Kidney (tissue), 14 donors: ENCODE data around the gene KIF25. TPM values are rescaled to one million over a fixed set of nuclear protein-coding genes. Genes with fewer than 3 reads are reported as not detected.

Experiments
- DNase-seq, 5 donors: peaks; one replicate each; pipeline ENCODE4 v3.0.0-alpha.2; 2013 to 2020
- FAIRE-seq: peaks from 2 replicates; lab custom pipeline; 2012; peaks lifted over from hg19 to GRCh38; lab: Jason Lieb, UNC
- H3K27ac ChIP-seq, 2 donors: one replicate each; pipeline ENCODE4 v1.7.0; 2013; ENCODE audit warnings: low read depth in 2 of 2, low read length in 2 of 2, inconsistent platforms in 1 of 2
- H3K27me3 ChIP-seq: one replicate; pipeline ENCODE4 v1.7.1; 2013; ENCODE audit warnings: low read length, inconsistent platforms; ENCODE audit not compliant: control insufficient read depth, insufficient read depth
- H3K36me3 ChIP-seq, 3 donors: one replicate each; pipeline versions ENCODE4 v1.7.0 to v1.7.1; 2013; ENCODE audit warnings: low read length in 3 of 3, control low read depth in 1 of 3, inconsistent platforms in 1 of 3; ENCODE audit not compliant: insufficient read depth in 3 of 3, control insufficient read depth in 2 of 3
- H3K4me1 ChIP-seq, 3 donors: one replicate each; pipeline versions ENCODE4 v1.7.0 to v1.7.1; 2013; ENCODE audit warnings: low read length in 3 of 3, inconsistent platforms in 1 of 3, low read depth in 1 of 3; ENCODE audit not compliant: control insufficient read depth in 2 of 3, insufficient read depth in 2 of 3
- H3K4me3 ChIP-seq, 3 donors: one replicate each; pipeline versions ENCODE4 v1.7.0 to v1.8.1; 2013; ENCODE audit warnings: low read length in 3 of 3, control low read depth in 1 of 3, inconsistent platforms in 1 of 3
- H3K9ac ChIP-seq, 3 donors: one replicate each; pipeline versions ENCODE4 v1.7.0 to v1.7.1; 2013; ENCODE audit warnings: low read length in 3 of 3, control low read depth in 1 of 3, inconsistent platforms in 1 of 3
- H3K9me3 ChIP-seq, 3 donors: one replicate each; pipeline versions ENCODE4 v1.7.0 to v1.7.1; 2013; ENCODE audit warnings: low read length in 3 of 3, control low read depth in 1 of 3, inconsistent platforms in 1 of 3; ENCODE audit not compliant: control insufficient read depth in 2 of 3, insufficient read depth in 1 of 3
- CTCF ChIP-seq: IDR thresholded peaks from 3 replicates; pipeline ENCODE4 v1.5.1; 2012; ENCODE audit warnings: mild to moderate bottlenecking, moderate library complexity, borderline replicate concordance; ENCODE audit not compliant: insufficient read depth; ENCODE audit errors: extremely low read depth
- intact Hi-C: fragments of 100-400 bp; cut with DNase I; formaldehyde crosslinking; loops from one replicate; pipeline ENCODE4 v1.11.1; 2022
- polyA plus RNA-seq: library from polyadenylated mRNA; stranded (reverse); fragments of 350-450 nt; fragmentation: Illumina TruSeq; extraction: RNeasy Lipid Tissue Mini Kit (QIAGEN cat#74804); gene quantifications from one replicate; pipeline ENCODE4 v1.2.3, GENCODE V29; 2014; ENCODE audit warnings: low read depth, low replicate concordance; ENCODE audit not compliant: insufficient read depth
- total RNA-seq: library from RNA; stranded (reverse); fragmentation: NEBNext Ultra II Directional; extraction: Animal tissue kit (Norgen Biotek cat#: 25700); gene quantifications from one replicate; pipeline ENCODE4 v1.2.1, GENCODE V29; 2021
- donor health status: control.
- donor health status: control.
- donor health status: control.
- donor health status: control.
- donor health status: control.
- donor health status: DM: yes; HTN: yes; CAD: no.
- donor health status: Normal renal cell carcinoma (clear cell type).

KIF25 gene
- total and polyA plus RNA-seq, 2 donors from 2014 or later = not detected

- intact Hi-C loops = no loop called here
- Histone ChIP-seq H3K9me3 (peaks cover 0 to 4% (median 0%) of the 10 kb centered on the region in 3 donors), H3K4me1 (peaks cover 0 to 14% (median 8%) of the 10 kb centered on the region in 3 donors), H3K4me3 (no peak overlapping the region), H3K36me3 (no peaks in the 10 kb centered on the region), H3K9ac (no peak overlapping the region), H3K27me3 (no peaks in the 10 kb centered on the region), H3K27ac (peak overlapping the region in 1 of 2 donors; percentile 41)
- TF ChIP-seq CTCF = no peak
- DNase-seq (peak in 2 of 5 donors; percentile 7 to 48), FAIRE-seq (no peak)
Measured at GRCh38 chr6:168034537-168034936, 37.1 kb downstream of the KIF25 start.

GRCh38 chr6:168035098-168035660 is 37.7 kb downstream of the KIF25 start:
- Histone ChIP-seq H3K4me1 (peaks cover 0 to 12% (median 8%) of the 10 kb centered on the region in 3 donors), H3K9me3 (peaks cover 0 to 10% (median 0%) of the 10 kb centered on the region in 3 donors), H3K9ac (peak overlapping the region in 2 of 3 donors; percentile 40 to 42), H3K27ac (peak overlapping the region; percentile 61 to 65), H3K36me3 (no peaks in the 10 kb centered on the region), H3K27me3 (no peaks in the 10 kb centered on the region), H3K4me3 (peak overlapping the region; percentile 40 to 64 (median 45))
- intact Hi-C loops = no loop called here
- no peak for FAIRE-seq
- peak; percentile 84 to 95 (median 89) for DNase-seq
- no peak for TF ChIP-seq CTCF

GRCh38 chr6:168035661-168036545 is 38.4 kb downstream of the KIF25 start:
- intact Hi-C loops = no loop called here
- Histone ChIP-seq H3K27ac (peak overlapping the region; percentile 60 to 61), H3K9ac (peak overlapping the region in 2 of 3 donors; percentile 40 to 42), H3K36me3 (no peaks in the 10 kb centered on the region), H3K9me3 (peaks cover 0 to 16% (median 0%) of the 10 kb centered on the region in 3 donors), H3K4me1 (peaks cover 0 to 11% (median 4%) of the 10 kb centered on the region in 3 donors), H3K4me3 (peak overlapping the region; percentile 40 to 64 (median 45)), H3K27me3 (no peaks in the 10 kb centered on the region)
- DNase-seq (peak in 3 of 5 donors; percentile 48 to 61 (median 56)), FAIRE-seq (no peak)
- TF ChIP-seq CTCF = no peak
